GM21576 (cell line): ENCODE data around the gene RAP1GDS1.
A peak's percentile ranks its signal among the peaks of the same experiment; 100 is the strongest.
"Not testable (repeated sequence)": the region's sequence is repeated elsewhere in the genome, so short reads cannot be mapped to it uniquely, and the experiment has no call there.

Source experiments
- ATAC-seq: cut with Tn5 transposase; IDR thresholded peaks from one replicate; pipeline ENCODE4 v1.9.1; 2021; ENCODE audit warnings: mild to moderate bottlenecking, moderate library complexity; ENCODE audit not compliant: unreplicated experiment

RAP1GDS1 gene

DNA sequence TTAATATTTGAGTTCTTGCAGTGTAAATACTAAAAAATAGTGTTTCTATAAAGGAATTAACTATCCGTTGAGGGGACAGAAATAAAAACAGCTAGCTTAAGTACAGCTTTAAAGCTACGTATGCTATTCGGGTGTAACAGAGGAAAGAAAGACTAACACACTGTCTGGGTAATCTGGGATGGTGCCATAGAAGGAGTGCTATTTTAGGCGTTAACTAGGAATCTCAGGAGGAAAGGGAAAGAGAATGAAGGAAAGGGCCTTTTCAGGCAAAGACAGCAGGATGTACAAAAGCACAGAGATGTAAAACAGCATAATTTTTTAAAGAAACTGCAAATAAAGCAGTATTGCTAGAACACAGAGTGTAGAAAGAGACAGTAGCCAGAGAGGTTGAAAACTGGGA is 161.8 kb downstream of the RAP1GDS1 start:
- no peak for ATAC-seq

DNA sequence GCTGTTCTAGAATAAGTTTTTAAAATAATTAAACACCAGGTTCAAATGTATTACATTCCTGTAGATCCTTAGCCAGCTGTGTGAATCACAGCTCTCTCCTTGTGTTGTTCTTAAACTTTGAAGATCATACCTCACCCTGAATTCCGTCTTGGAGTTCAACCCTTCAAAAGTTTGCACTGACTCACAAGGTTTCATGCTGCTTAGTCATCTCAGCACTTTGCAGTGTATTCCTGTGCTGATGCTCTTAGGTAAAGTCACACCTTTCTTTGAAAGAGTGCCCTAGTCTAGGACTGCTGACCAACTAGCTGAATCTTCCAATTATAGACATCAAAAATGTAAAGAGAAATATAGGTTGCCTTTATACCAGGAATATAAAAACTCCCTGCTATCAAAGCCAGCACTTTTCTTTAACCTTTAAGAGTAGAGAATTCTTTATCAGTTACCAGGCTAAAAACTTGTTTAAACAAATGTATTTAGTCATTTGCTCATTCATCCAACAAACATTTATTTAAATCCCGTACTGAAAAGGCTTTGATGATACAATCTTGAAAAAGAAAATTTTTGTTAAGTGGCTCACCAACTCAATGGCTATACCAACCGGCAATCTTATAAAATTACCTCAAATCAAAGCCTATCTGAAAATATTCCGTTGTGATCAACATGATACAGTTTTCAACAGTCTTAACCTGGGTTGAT is 169.7 kb downstream of the RAP1GDS1 start:
- no peak for ATAC-seq

DNA sequence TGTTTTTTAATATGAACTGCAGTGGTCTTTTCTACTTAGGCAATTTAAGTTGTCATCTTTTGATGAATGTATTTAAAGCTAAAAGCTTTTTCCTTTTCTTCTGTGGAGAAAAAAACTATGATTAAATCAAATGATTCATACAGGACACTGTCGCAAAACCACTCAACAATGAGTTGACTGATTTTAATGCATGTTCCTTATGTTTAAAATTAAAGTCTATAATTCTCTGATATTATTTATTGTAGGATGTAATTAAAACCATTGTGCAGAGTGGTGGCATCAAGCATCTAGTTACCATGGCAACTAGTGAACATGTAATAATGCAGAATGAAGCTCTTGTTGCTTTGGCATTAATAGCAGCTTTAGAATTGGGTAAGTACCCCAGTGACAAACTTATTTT is 172.5 kb downstream of the RAP1GDS1 start:
- no peak for ATAC-seq

DNA sequence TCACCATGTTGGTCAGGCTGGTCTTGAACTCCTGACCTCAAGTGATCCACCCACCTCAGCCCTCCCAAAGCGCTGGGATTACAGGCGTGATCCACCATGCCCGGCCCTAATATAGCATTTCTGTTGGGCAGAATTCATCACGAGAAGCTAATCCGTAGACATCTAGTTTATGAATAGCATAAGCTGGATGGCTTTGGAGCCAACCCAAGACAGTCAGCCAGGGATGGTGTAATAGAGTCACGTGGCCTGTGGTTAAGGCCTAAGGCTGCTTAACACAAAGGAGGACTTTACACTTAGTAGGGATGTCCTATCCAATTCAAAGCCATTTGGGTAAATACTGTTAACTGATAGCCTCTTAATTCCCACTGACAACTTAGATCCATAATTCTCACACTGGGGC is 173.6 kb downstream of the RAP1GDS1 start:
- ATAC-seq, result no peak

DNA sequence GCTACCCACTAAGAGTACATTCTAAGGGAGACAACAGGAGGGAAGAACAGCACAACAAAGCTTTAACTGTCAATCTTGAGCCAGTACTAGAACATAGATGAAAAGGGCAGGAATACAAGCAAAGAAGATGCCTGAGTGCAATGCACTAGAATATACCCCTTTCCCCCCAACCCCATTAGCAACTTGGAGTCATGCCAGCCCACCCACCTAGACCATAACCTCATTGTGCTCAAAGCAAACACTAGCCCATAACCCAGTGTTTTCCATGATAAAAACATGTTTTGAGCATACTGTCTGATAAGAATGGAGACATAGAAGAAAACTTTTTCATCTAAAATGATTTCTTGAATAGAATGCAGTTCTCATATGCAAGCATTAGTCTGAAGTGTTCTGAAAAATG is 183.2 kb downstream of the RAP1GDS1 start:
- no peak for ATAC-seq

DNA sequence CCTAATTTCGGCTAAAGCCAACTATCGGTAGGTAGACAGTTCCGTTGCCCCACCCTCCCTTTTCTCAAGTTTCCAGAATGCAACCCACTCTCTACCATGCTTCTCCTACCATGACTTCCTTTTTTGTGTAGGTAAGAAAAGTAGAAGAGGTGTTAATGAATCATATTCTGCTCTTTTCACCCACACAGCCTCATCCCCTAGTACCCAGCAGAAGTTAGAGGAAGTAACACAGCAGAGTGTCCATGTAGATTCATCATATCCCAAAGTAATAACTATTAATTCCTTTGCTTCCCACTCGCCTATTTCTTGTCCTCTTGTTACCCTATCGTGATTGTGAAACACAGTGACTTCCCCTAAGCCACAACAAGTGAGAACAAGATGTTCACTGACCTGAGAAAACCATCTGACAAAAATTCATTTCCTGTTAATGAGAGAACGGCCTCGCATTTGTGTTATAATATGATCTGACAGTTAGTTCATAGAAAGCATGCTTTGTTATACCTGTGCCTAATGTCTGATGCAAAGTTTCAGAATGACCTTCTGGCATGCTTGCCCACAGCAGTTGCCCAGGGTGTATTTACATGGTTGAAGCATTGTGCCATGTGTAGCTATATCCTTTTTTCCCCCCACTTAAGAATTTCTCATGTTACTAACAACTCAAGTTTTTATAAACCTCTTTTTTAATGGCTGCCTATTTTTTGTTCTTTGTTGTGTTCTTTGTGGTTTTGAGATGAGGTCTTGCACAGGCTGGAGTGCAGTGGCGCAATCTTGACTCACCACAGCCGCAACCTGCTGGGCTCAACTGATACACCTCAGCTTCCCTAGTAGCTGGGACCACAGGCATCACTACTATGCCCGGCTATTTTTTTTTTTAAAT is 185.6 kb downstream of the RAP1GDS1 start:
- ATAC-seq, result peak; percentile 79

DNA sequence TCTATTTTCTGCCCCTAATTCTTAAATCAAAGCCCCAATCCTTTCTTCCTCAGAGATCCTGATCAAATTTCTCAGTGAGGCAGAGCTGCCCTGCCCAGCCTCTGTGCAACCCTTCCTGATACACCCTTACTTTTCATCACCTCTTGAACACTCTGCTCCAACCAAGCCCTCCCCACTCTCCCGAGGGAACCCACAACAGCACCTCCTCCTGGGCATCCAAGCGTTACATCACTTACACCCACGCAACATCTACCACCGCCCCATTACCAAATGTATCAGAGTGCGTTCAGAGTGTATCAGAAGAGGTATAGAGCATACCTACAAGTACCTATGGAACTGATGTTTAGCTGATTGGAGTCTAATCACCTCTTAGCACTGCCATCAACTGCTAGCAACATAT is 186.5 kb downstream of the RAP1GDS1 start:
- ATAC-seq, result no peak

DNA sequence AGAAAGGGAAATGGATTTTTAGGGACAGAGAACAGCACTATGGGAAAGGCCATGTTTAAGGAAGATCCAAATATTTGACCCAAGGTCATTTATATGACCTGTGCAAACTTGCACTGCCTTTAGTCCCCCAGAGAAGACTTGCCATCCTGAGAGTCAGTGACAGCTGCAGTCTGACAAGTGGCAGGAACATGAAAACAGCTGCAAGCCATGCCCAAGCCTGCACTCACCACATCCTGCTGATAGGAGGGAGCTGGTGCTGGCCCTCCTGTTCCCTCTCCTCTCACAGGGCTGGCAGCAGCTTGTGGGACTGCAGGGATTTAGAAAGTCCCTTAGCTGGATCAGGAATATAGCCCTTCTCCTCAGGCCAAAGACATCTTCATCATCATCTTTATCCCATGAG is 187.7 kb downstream of the RAP1GDS1 start:
- peak; percentile 32 for ATAC-seq

DNA sequence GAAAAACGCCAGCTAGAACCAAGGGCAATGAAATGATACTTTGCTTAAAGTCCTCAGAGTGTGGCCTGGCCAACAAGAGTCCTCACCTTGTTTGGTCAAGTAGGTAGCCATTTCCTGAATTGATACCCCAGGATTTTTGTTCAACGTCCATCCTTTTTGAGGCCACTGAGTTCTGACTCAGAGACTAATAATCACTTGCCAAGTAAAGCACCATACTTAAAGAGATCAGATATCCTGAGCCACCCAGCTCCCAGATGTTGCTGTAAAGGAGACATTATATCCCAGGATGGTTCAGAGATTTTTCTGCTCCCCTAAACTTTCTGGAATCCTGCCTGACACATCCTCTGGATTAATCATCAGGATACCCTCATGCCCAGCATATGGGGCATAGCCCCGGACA is 190.9 kb downstream of the RAP1GDS1 start:
- no peak for ATAC-seq

DNA sequence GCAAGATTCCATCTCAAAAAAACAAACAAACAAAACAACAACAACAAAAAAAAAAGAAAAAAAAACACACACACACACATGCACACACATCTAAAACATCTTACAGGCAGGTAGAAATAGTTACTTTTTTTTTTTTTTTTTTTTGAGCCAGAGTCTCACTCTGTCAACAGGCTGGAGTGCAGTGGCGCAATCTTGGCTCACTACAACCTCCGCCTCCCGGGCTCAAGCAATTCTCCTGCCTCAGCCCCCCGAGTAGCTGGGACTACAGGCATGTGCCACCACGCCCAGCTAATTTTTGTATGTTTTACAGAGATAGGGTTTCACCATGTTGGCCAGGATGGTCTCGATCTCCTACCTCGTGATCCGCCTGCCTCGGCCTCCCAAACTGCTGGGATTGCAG is 196.2 kb downstream of the RAP1GDS1 start:
- not testable (repeated sequence) for ATAC-seq

DNA sequence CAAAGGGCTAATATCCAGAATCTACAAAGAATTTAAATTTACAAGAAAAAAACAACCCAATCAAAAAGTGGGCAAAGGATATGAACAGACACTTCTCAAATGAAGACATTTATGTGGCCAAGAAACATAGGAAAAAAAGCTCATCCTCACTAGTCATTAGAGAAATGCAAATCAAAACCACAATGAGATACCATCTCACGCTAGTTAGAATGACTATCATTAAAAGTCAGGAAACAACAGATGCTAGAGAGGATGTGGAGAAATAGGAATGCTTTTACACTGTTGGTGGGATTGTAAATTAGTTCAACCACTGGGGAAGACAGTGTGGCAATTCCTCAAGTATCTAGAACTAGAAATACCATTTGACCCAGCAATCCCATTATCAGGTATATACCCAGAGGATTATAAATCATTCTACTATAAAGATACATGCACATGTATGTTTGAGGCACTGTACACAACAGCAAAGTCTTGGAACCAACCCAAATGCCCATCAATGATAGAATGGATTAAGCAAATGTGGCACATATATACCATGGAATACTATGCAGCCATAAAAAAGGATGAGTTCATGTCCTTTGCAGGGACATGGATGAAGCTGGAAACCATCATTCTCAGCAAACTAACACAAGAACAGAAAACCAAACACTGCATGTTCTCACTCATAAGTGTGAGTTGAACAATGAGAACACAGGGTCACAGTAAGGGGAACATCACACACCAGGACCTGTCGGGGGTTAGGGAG is 200.1 kb downstream of the RAP1GDS1 start:
- not testable (repeated sequence) for ATAC-seq

DNA sequence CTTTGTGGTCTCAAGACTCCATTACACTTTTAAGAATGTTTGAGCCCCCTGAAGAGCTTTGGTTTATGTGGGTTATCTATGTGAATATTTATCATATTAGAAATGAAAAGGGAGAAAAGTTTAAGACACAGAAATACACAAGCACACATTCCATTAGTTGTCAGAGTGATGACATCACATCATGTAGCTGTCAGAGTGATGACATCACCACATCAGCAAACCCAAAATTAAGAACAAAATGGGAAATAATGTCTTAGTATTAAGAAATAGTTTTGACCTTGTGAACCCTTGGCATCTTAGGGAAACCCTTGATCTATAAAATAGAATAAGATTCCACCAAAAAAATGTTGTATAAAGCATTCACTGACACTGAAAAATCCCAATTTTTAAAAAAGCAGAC is 201.3 kb downstream of the RAP1GDS1 start:
- ATAC-seq, result no peak

DNA sequence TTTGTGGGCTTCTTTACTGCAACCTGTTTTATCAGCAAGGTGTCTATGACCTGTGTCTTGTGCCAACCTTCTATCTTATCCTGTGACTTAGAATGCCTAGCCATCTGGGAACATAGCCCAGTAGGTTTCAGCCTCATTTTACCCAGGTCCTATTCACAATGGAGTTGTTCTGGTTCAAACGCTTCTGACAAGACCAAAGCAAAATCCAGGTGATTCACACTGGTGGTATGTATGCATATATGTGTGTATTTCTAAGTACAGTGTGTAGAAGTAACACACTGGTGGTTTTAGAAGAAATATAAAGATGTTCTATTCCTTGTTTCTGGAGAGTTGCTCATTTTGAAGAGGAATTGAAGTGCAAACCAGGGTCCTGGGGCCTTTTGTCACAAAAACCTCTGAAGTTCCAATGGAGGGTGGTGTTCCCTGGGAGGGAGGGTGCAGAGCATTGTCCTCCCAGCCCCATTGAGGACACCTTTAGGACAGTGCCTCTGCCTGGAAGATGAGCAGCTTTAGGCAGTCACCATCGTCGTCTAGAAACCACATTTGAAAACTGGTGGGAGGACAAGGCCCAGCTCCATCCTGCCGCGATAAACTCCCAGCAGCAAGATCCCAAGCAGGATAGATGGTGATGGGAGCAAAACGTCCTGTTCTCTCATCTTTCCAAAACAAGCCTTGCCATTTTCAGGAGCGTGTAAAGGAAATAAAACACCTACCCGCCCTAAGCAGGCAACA is 205.8 kb downstream of the RAP1GDS1 start:
- ATAC-seq, result peak; percentile 14

DNA sequence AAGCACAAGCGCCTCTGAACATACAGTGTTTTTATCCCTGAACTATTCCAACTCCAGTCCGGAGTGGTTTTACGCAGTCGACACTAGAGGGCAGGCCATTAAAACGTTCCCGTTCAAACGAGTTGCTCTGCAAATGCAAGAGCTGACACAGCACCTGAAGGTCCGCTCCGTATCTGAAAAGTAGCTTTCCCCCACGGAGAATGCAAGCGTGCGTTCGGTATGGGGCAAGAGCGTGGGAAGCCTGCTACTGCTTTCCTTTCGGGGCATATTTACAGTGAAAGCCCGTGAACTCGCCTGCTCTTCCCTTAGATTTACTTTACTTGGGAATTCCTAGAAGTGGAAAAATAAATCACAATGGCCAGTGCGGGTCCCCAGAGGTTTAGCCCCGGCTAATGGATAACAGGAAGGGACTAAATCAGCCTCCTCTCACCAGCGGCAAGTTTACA is 206.5 kb downstream of the RAP1GDS1 start:
- peak; percentile 98 for ATAC-seq

DNA sequence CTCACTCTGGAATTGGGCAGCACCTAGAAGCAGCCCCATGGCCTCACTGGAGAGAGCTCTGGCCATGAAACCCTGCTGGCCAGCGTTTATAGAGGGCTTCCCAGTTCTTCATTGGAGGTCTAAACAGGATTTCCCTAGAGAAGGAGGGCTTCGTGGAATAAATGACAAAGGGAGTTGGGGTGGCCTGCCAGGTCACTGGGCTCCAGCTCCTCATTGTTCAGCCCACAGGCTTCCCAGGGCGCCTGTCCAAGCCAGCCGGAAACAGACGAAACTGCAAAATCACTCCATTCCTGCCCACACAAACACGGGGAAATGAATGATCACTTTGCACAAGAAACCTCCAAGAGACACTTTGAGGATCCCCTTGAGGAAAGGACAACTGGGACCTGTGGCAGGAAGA is 207.5 kb downstream of the RAP1GDS1 start:
- ATAC-seq, result no peak

DNA sequence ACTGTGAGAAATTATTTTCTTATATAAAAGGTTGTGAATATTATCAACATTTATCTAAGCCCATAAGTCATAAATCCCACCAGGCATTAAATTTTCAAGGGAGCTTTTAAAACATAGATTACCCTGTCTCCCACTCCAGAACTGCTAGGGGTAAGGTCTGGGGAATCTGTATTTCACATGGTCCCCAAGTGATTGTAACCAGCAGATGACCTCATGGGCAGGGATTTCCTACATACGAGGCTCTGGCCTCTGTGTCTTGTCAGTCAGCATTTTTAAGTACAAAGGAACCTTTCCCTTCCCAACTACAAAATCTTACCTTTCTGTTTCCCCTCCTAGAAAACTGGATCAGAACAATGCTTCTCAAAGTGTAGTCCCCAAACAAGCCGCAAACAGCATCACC is 208.6 kb downstream of the RAP1GDS1 start:
- no peak for ATAC-seq

DNA sequence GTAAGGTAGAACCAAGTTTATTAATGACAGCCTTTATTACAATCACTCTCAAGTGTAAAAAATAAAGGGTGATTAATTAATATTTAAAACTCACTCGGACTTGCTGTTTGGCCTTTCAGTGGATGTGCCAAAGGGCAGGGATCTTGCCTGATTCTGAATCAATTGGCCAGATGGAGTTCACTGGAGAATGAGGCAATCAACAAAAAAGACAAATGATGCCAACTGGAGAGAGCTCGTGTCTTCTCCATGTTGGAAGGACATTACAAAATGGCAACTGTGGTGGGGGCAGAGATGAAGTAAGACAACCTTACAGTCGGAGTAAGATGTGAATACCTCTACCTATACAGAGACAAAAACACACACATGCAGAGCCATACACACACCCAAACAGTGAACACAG is 209.2 kb downstream of the RAP1GDS1 start:
- no peak for ATAC-seq

DNA sequence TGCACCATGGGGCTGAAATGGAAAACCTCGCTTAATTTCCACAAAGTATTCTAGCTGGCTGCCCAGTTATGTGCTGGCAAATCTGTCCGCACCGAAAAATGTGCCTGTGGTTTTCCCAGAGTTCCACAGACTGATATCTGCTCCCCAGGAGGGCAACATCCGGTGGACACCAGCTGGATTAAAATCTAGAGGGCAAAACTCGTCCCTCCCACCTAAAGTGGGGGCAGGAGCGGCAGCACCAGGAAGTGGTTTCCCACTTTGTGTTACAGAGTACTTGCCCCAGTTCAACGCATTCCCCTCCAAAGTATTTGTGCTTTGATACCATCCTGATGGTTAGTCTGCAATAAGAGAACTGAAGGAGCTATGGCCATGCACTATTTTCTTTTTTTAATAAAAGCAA is 209.6 kb downstream of the RAP1GDS1 start:
- ATAC-seq, result no peak

DNA sequence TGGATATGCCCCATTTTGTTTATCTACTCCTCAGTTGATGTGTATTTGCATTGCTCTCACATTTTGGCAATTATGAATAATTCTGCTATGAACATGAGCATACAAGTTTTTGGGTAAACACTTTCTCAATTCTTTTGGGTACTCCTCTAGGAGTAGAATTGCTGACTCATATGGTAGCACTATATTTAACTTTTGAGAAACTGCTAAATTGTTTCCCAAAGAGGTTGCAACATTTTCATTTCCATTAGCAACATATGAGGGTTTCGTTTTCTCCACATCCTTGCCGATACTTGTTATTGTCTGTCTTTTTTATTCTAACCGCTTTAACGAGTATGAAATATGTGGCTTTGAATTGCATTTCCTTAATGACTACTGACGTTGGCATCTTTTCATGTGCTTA is 211.9 kb downstream of the RAP1GDS1 start:
- ATAC-seq, result no peak

DNA sequence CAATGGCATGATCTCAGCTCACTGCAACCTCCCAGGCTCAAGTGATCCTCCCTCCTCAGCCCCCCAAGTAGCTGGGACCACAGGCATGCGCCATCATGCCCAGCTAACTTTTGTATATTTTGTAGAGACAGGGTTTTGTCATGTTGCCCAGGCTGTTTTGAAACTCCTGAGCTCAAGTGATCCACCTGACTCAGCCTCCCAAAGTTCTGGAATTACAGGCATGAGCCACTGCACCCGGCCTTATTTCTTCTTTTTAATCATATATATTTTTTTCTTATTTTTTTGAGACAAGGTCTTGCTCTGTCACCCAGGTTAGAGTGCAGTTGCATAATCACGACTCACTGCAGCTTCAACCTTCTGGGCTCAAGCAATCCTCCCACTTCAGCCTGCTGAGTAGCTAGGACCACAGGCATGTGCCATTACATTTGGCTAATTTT is 213.2 kb downstream of the RAP1GDS1 start:
- ATAC-seq, result no peak

DNA sequence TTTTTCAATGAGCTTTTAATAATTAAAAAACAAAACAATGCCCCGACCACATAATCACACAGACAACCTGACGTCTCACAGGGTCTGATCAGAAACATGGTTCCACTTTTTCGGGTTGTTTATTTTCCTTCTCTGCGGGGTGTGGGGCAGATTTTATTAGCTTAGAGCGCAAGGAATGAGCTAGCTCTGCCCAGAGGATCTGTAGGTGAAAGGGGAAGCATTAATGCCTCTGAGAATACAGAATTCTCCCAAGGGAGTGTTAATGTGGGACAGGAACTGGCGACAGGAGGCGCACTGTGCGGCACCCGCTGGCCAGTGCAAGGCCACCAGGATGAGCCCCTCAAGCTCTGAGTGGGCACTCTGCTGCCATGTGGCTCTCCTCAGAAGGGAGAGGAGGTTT is 215.7 kb downstream of the RAP1GDS1 start:
- ATAC-seq, result no peak
